ENCODE data around the gene TP63. TPM values are rescaled to one million over a fixed set of nuclear protein-coding genes. Genes with fewer than 3 reads are reported as not detected.
"Not testable (repeated sequence)": the region's sequence is repeated elsewhere in the genome, so short reads cannot be mapped to it uniquely, and the experiment has no call there.

TP63 gene
- total RNA-seq, 1 experiment from 2014 or later = 41.9 TPM

- peaks cover 16% of the 10 kb centered on the region for H3K4me1 Mint-ChIP-seq (ENCODE audit: insufficient read depth, unreplicated experiment)
- POLR2A ChIA-PET = interaction anchor here (0.6 to 1.6 kb wide), 10 partner anchors 9 to 307 kb away, joined by 3 to 5 read pairs (median 3); no protein-coding TSS in a partner anchor
- intact Hi-C loops (cut with micrococcal nuclease) = loop anchor here (10.0 kb wide), 1 partner anchor 280 kb away; no protein-coding TSS in a partner anchor
- DNase-seq (ENCODE audit: unreplicated experiment) = peak; percentile 91
- TF ChIP-seq CTCF (IDR thresholded peaks at IDR 0.05; ENCODE audit: unreplicated experiment) = no peak
- BruUV-seq (replicated peaks) = no TSS peak
- peak overlapping the region; percentile 70 for H3K27ac Mint-ChIP-seq (ENCODE audit: low read depth, unreplicated experiment)
- H3K4me3 Mint-ChIP-seq (ENCODE audit: unreplicated experiment) = no peak overlapping the region
- H3K9me3 Mint-ChIP-seq (ENCODE audit: unreplicated experiment) = no peaks in the 10 kb centered on the region
- CTCF ChIA-PET = interaction anchor here (1.1 kb wide), 1 partner anchor 430 kb away, joined by 3 read pairs; no protein-coding TSS in a partner anchor
- no peaks in the 10 kb centered on the region for H3K27me3 Mint-ChIP-seq (ENCODE audit: insufficient read depth, unreplicated experiment)
- no peaks in the 10 kb centered on the region for H3K36me3 Mint-ChIP-seq (ENCODE audit: insufficient read depth, unreplicated experiment)
These were observed 33.1 kb downstream of the TP63 start for GRCh38 chr3:189664311-189664710.

GRCh38 chr3:189672346-189672745, 41.2 kb downstream of the TP63 start:
- DNase-seq (ENCODE audit: unreplicated experiment); intact Hi-C loops (cut with micrococcal nuclease); H3K27me3 Mint-ChIP-seq (ENCODE audit: insufficient read depth, unreplicated experiment); BruUV-seq (replicated peaks); H3K9me3 Mint-ChIP-seq (ENCODE audit: unreplicated experiment); H3K36me3 Mint-ChIP-seq (ENCODE audit: insufficient read depth, unreplicated experiment); H3K4me1 Mint-ChIP-seq (ENCODE audit: insufficient read depth, unreplicated experiment); H3K4me3 Mint-ChIP-seq (ENCODE audit: unreplicated experiment); CTCF ChIA-PET; H3K27ac Mint-ChIP-seq (ENCODE audit: low read depth, unreplicated experiment): not testable (repeated sequence)
- POLR2A ChIA-PET = interaction anchor here (0.8 kb wide), 1 partner anchor 128 kb away, joined by 3 read pairs; no protein-coding TSS in a partner anchor

- ChIA-PET CTCF (no interaction called here), POLR2A (no interaction called here)
- no peak for TF ChIP-seq CTCF (IDR thresholded peaks at IDR 0.05; ENCODE audit: unreplicated experiment)
- BruUV-seq (replicated peaks) = no TSS peak
- Mint-ChIP-seq H3K36me3 (ENCODE audit: insufficient read depth, unreplicated experiment) (no peaks in the 10 kb centered on the region), H3K27me3 (ENCODE audit: insufficient read depth, unreplicated experiment) (no peaks in the 10 kb centered on the region), H3K27ac (ENCODE audit: low read depth, unreplicated experiment) (no peak overlapping the region), H3K9me3 (ENCODE audit: unreplicated experiment) (peaks cover 8% of the 10 kb centered on the region), H3K4me1 (ENCODE audit: insufficient read depth, unreplicated experiment) (peaks cover 4% of the 10 kb centered on the region), H3K4me3 (ENCODE audit: unreplicated experiment) (no peak overlapping the region)
- DNase-seq (ENCODE audit: unreplicated experiment) = no peak
- intact Hi-C loops (cut with micrococcal nuclease) = no loop called here
These were observed 42.3 kb downstream of the TP63 start for GRCh38 chr3:189673535-189673934.

GRCh38 chr3:189674249-189674913, 43.2 kb downstream of the TP63 start:
- peaks cover 8% of the 10 kb centered on the region for H3K9me3 Mint-ChIP-seq (ENCODE audit: unreplicated experiment)
- CTCF ChIA-PET = no interaction called here

More at GRCh38 chr3:189674249-189674913, 43.2 kb downstream of the TP63 start:
- no peaks in the 10 kb centered on the region for H3K36me3 Mint-ChIP-seq (ENCODE audit: insufficient read depth, unreplicated experiment)
- peaks cover 4% of the 10 kb centered on the region for H3K4me1 Mint-ChIP-seq (ENCODE audit: insufficient read depth, unreplicated experiment)
- no peak for TF ChIP-seq CTCF (IDR thresholded peaks at IDR 0.05; ENCODE audit: unreplicated experiment)
- POLR2A ChIA-PET = interaction anchor here (0.8 to 1.2 kb wide), 3 partner anchors 10 to 118 kb away, joined by 3 to 8 read pairs (median 4); no protein-coding TSS in a partner anchor
- no peak for DNase-seq (ENCODE audit: unreplicated experiment)
- H3K4me3 Mint-ChIP-seq (ENCODE audit: unreplicated experiment) = no peak overlapping the region
- H3K27ac Mint-ChIP-seq (ENCODE audit: low read depth, unreplicated experiment) = no peak overlapping the region
- BruUV-seq (replicated peaks) = no TSS peak
- H3K27me3 Mint-ChIP-seq (ENCODE audit: insufficient read depth, unreplicated experiment) = no peaks in the 10 kb centered on the region
- intact Hi-C loops (cut with micrococcal nuclease) = no loop called here
